Measurements from ENCODE around the gene AQP12B. TPM values are rescaled to one million over a fixed set of nuclear protein-coding genes. Genes with fewer than 3 reads are reported as not detected.

The AQP12B gene
- total and polyA plus RNA-seq, 2 donors from 2014 or later = not detected

- no peaks in the 10 kb centered on the region for H3K36me3 ChIP-seq (ENCODE audit: control insufficient read depth in 2 of 3, insufficient read depth in 3 of 3, low read length in 3 of 3)
- FAIRE-seq (no peak), DNase-seq (no peak)
- TF ChIP-seq CTCF (IDR thresholded peaks at IDR 0.05; ENCODE audit: borderline replicate concordance, extremely low read depth, insufficient read depth) = no peak
- H3K27ac ChIP-seq (ENCODE audit: low read depth in 2 of 2, low read length in 2 of 2) = no peak overlapping the region
- H3K9ac ChIP-seq (ENCODE audit: low read length in 3 of 3) = no peak overlapping the region
- H3K27me3 ChIP-seq (ENCODE audit: control insufficient read depth, insufficient read depth, low read length) = no peaks in the 10 kb centered on the region
- no peaks in the 10 kb centered on the region for H3K9me3 ChIP-seq (ENCODE audit: control insufficient read depth in 2 of 3, insufficient read depth in 1 of 3, low read length in 3 of 3)
- H3K4me1 ChIP-seq (ENCODE audit: control insufficient read depth in 2 of 3, insufficient read depth in 2 of 3, low read depth in 1 of 3, low read length in 3 of 3) = no peaks in the 10 kb centered on the region
- intact Hi-C loops (cut with DNase I) = no loop called here
- no peak overlapping the region for H3K4me3 ChIP-seq (ENCODE audit: low read length in 3 of 3)
These were observed 39.0 kb upstream of the AQP12B start for GRCh38 chr2:240721596-240722180.

GRCh38 chr2:240720686-240721595 lies 38.3 kb upstream of the AQP12B start:
- FAIRE-seq (no peak), DNase-seq (no peak)
- Histone ChIP-seq H3K9ac (ENCODE audit: low read length in 3 of 3) (no peak overlapping the region), H3K9me3 (ENCODE audit: control insufficient read depth in 2 of 3, insufficient read depth in 1 of 3, low read length in 3 of 3) (no peaks in the 10 kb centered on the region), H3K36me3 (ENCODE audit: control insufficient read depth in 2 of 3, insufficient read depth in 3 of 3, low read length in 3 of 3) (no peaks in the 10 kb centered on the region), H3K4me3 (ENCODE audit: low read length in 3 of 3) (no peak overlapping the region), H3K27me3 (ENCODE audit: control insufficient read depth, insufficient read depth, low read length) (no peaks in the 10 kb centered on the region), H3K4me1 (ENCODE audit: control insufficient read depth in 2 of 3, insufficient read depth in 2 of 3, low read depth in 1 of 3, low read length in 3 of 3) (no peaks in the 10 kb centered on the region), H3K27ac (ENCODE audit: low read depth in 2 of 2, low read length in 2 of 2) (no peak overlapping the region)
- intact Hi-C loops (cut with DNase I) = no loop called here
- TF ChIP-seq CTCF (IDR thresholded peaks at IDR 0.05; ENCODE audit: borderline replicate concordance, extremely low read depth, insufficient read depth) = no peak

- Histone ChIP-seq H3K4me3 (ENCODE audit: low read length in 3 of 3) (no peak overlapping the region), H3K27ac (ENCODE audit: low read depth in 2 of 2, low read length in 2 of 2) (no peak overlapping the region), H3K9ac (ENCODE audit: low read length in 3 of 3) (no peak overlapping the region), H3K4me1 (ENCODE audit: control insufficient read depth in 2 of 3, insufficient read depth in 2 of 3, low read depth in 1 of 3, low read length in 3 of 3) (no peaks in the 10 kb centered on the region), H3K27me3 (ENCODE audit: control insufficient read depth, insufficient read depth, low read length) (no peaks in the 10 kb centered on the region), H3K36me3 (ENCODE audit: control insufficient read depth in 2 of 3, insufficient read depth in 3 of 3, low read length in 3 of 3) (no peaks in the 10 kb centered on the region), H3K9me3 (ENCODE audit: control insufficient read depth in 2 of 3, insufficient read depth in 1 of 3, low read length in 3 of 3) (no peaks in the 10 kb centered on the region)
- intact Hi-C loops (cut with DNase I) = no loop called here
- DNase-seq = no peak
- no peak for FAIRE-seq
- TF ChIP-seq CTCF (IDR thresholded peaks at IDR 0.05; ENCODE audit: borderline replicate concordance, extremely low read depth, insufficient read depth) = no peak
These were observed 37.2 kb upstream of the AQP12B start for GRCh38 chr2:240719676-240720545.
